NCI-H2196 treated with DMSO at 0.1 percent for 48 hours (cell line): ENCODE measurements around the gene PAFAH1B2.
A peak's percentile ranks its signal among the peaks of the same experiment; 100 is the strongest.
"Not testable (repeated sequence)": the region's sequence is repeated elsewhere in the genome, so short reads cannot be mapped to it uniquely, and the experiment has no call there.

Experiments
- DNase-seq: peaks from one replicate; lab custom pipeline; 2025; ENCODE audit not compliant: unreplicated experiment; lab: John Stamatoyannopoulos, UW

Gene PAFAH1B2

DNA sequence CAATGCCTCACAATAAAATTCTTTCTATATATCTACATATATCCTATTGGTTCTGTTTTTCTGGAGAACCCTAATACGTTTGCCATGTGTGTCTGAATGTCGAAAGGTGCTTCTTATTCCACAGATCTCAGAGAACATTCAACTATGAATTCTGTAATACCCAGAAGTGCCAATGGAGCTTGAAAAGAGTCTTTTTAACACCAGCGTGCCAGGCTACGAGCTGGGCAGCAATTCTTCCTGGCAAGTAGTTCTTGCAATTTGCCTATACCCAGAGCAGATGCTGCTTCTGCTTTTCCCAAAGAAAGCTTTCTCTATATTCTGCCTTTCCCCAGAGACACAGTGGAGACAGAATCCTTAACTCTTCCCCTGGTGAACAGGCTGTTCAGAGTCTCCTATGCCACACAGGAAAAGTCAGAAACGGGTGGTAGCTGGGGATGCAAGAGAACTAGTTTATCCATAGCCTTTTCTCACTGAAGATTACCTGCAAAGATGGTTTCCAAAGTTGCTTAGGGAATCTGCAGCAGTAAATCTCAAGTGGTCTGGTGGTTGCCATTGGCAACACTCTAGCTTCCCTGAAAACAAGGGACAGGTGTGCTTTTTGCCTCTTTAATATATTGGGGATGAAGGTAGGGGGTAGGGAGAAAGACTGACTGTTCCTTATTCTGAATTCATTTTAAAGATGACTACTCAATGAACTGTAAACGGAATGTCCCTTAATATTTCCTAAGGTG lies 16.8 kb upstream of the PAFAH1B2 start:
- no peak for DNase-seq

DNA sequence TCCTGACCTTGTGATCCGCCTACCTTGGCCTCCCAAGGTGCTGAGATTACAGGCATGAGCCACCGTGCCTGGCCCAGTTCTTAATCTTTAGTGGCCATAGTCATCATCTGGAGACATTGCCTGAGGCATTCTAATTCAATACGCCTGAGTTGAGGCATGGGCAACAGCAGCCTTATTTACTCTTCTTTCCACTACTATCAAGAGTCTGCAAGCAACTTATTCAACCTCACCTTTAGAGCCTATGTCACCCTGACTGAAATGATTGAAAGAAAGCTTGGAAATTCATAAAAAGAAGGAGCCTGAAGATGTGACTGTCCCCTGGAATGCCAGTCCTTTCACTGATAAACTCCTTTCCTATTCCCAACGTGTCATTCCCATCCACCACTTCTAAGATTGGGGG lies 15.8 kb upstream of the PAFAH1B2 start:
- no peak for DNase-seq

DNA sequence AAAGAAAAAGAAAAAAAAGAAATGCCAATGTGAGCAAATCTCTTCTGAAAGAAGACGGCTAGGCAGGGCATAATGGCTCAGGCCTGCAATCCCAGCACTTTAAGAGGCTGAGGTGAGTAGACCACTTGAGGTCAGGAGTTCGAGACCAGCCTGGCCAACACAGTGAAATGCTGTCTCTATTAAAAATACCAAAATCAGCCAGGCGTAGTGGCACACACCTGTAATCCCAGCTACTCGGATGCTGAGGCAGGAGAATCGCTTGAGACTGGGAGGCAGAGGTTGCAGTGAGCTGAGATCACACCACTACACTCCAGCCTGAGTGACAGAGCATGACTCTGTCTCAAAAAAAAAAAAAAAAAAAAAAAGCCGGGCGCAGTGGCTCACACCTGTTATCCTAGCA lies 13.7 kb upstream of the PAFAH1B2 start:
- not testable (repeated sequence) for DNase-seq

DNA sequence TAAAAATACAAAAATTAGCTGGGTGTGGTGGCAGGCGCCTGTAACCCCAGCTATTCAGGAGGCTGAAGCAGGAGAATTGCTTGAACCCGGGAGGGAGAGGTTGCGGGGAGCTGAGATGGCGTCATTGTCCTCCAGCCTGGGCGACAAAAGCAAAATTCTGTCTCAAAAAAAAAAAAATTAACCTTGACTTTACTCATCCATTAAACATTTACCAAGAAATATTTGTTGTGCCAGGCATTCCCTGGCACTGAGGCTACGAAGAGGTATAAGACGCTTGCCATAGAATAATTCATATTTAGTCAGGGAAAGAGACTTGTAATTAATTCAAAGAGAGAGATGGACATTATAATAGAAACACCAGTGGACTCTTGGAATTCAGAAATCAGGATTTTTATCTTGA lies 13.2 kb upstream of the PAFAH1B2 start:
- no peak for DNase-seq

DNA sequence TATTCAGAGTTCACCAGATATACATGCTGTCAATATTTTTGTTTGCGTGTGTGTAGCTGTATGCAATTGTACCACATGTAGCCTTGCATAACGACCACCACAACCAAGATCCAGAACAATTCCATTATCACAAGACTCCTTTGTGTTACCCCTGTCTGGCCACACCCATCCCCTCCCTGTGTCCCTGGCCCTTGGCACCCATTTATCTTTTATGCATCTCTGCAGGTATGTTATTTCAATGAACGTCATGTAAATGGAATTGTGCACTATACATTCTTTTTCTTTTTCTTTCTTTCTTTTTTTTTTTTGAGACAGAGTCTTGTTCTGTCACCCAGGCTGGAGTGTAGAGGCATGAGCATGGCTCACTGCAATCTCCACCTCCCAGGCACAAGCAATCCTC lies 9.7 kb upstream of the PAFAH1B2 start:
- no peak for DNase-seq

DNA sequence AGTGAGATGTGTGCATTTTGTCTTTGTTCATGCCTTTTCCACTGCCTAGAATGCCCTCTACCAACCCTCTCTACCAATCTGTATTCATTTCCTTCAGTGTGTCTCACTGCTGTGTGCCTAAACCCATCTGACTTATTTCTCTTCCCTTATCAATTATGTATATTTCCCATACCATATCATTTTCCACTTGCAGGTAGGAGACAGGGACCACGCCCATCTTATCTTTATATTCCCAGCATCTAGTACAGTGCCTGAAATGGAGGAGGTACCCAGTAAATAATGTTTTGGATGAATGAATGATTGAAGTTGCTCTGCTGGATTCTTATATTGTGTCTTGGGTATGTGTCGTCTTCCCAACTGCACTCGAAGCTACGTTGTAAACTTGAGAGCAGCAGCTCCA lies 9.1 kb upstream of the PAFAH1B2 start:
- DNase-seq = not testable (repeated sequence)

DNA sequence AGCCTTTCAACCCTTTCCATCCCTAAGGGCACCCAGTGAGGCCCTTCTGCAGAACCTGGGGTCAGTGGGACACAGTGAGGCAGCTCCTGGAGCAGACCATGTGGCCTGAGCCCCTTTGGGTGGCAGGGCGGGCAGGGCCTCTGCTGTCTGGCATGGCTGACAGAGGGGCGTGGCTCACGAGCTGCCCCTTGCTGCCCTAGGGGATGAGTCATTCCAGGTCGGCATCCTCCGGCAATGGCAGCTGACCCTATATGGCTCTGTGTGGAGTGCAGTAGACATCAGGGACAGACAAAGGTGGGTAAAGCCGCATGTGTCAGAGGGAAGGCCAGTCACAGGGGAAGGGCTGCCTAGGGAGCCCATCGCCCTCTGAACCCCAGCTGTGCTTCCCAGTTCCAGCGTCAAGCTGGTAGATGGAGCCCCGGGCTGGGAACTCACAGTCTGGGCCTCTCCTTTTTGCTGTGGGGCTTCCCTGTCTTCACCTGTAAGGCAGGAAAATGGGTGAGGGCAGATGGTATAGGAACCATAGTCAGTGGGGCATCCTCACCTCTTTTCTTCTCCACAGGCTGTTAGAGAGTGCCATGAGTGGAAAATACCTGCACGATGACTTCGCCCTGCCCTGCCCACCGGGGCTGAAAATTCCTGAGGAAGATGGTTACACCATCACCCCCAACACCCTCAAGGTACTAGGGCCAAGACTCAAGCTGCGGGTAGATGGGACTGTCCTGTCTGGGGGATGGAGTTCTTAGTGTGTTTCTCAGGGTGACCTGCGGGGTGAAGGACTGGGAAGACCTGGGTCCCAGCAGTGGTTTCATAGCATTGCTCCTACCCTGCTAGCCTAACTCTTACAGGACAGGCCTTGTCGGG lies 6.6 kb upstream of the PAFAH1B2 start:
- not testable (repeated sequence) for DNase-seq

DNA sequence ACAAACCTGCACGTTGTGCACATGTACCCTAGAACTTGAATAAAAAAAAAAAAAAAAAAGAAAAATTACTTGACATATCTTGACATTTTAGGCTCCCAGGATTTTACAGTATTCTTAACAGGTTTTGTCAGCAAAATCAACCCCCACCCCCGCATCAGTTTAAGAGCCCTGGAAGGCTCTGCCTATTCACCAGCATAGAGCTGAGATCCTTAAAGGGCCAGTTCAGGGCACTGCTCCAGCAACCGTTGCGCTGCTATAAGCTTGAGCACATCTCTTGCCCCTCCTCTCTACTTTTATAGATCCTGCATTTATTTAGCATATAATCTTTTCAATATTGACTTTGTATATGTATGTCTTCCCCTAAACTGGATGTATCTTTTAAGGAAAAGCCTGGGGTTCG lies 697 bp upstream of the PAFAH1B2 start:
- peak; percentile 35 for DNase-seq

DNA sequence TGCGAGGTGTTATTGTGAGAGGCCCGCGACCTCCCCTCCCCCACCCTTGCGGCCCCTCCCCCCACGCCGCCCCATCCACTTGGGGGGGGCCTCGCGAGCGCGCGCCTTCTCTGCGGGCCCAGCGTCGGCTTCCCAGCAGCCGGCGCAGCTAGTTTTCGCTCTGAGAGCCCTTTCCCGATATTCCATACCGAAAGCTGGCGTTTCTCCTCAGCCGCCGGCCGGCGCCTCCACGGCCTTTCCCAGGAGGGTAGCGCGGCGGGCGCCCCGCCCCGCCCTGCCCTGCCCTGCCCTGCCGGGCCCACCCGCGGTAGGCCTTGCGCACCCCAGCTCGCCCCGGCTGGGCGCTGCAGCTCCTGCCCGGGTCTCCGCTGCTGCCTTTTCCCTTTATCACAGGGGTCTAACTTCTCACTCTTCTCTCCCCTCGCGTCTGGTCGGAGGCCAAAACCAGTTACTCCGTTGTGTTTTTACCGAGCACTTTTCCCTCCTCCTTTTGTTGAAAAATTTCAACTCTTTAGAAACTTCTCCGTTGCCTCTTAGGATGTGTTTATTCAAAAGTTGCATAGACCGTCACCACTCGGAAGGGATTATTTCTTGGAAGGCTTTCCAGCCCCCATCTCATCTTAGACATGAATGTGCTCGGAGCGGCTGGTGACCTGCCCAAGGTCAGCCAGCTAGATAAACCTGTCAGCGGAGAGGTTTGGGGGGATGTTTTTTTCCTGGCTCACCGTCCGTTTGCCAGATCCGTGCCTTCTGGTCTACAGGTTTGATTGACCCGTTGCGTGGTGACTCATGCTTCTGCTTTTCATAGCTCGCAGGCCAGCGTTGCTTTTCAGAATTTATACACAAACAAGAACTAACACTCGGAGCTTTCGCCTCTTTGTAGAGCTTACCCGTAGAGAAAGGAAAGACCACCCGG lies 648 bp downstream of the PAFAH1B2 start:
- no peak for DNase-seq

DNA sequence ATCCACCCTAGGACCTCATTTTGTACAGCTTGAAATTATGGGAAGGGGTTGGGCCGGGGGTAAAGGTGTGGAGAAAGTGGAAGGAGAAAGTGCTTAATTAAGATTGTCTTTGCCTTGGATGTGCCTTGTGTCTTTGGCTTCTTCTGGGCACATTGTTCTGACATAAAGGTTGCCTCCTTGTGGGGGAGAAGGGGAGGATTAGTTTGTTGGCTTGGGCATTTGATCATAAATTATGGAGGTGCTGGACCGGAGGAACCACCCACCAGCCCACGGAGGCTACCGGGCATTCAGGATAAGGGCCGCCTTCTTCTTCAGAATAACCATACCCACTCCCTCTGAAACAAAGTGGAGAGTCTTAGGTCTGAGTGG lies 1.3 kb downstream of the PAFAH1B2 start:
- DNase-seq = no peak

DNA sequence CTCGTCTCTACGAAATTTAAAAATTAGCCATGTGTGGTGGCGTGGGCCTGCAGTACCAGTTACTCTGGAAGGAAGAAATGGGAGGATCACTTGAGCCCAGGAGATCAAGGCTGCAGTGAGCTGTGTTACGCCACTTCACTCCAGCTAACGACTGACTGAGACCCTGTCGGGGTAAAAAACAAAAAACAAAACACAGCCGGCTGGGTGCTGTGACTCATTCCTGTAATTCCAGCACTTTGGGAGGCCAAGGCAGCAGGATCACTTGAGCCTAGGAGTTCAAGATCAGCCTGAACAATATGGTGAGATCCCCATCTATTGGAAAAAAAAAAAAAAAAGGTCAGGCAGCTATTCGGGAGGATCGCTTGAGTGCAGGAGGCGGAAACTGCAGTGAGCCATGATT lies 2.4 kb downstream of the PAFAH1B2 start:
- DNase-seq = no peak

DNA sequence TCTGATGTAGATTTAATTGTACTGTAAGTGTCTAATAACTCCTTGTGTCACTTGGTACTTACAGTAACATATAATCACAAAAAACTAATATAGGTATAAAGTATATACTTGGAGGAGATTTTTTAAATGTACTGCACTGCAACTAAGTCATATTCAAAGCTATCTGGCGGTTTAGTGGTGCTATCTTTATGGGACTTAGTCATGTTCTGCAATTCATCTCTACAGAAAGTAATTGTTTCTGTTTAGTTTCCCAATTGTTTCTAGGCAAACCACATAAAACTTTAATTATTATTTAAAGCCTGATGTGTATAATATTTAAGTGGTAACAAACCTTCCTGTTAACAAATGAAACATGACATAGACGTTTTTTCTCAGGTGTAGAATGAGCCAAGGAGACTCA lies 8.0 kb downstream of the PAFAH1B2 start:
- DNase-seq = no peak

DNA sequence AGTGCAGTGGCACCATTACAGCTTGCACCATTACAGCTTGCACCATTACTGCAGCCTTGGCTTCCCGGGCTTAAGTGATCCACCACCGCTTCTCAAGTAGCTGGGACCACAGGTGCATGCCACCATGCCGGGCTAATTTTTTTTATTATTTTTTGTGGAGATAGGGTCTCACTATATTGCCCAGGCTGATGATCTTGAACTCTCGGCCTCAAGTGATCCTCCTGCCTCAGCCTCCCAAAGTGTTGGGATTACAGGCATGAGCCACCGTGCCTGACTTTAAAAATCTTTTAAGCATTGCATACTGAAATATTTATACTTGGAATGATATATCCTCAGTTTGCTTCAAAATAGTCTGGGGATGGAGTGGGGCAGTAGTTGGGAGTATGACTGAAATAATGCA lies 10.4 kb downstream of the PAFAH1B2 start:
- no peak for DNase-seq

DNA sequence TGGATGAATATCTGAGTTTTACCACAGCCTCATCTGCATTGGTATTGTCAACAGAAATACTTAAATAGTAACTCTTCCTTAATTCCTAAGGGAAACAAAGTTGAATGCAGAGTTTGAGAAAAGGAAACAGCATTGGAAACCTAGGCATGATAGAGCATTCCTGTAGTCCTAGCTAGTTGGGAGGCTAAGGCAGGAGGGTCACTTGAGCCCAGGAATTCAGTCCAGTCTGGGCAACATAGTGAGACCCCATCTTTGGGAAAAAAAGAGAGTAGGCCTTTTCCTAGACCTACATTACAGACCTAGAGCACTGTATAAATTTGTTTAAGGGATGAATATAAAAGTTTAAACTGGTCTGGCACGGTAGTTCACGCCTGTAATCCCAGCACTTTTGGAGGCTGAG lies 13.4 kb downstream of the PAFAH1B2 start:
- no peak for DNase-seq

DNA sequence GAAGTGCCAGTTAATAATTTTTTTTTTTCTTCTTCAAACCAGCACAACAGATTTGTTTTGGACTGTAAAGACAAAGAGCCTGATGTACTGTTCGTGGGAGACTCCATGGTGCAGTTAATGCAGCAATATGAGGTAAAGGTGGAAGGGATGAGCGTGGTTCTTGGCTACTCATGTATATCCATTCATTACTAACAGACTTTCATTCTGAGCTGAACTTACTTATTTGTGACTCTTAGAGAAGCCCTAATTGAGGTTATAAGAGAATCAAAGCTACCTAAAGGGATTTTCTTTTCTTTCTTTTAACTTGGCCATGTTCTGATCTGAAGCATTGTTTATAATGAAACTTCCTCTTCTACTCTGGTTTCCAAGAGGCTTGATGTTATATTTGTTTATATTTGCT lies 15.8 kb downstream of the PAFAH1B2 start:
- DNase-seq = no peak

DNA sequence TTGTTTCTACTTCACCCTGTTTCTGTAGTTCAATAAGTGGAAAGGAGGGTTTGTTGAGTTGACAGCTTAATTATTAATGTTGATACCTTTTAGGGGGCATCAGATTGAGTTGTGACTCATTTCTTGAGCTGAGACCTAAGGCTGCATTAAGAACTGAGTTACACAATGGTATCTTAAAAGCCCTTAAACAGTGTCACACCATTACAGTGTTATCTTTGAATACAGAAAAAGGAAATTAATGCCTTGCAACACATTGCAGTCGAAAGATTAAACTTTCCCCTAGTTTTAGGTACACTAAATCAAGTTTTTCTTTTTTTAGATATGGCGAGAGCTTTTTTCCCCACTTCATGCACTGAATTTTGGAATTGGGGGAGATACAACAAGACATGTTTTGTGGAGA lies 16.7 kb downstream of the PAFAH1B2 start:
- DNase-seq = no peak

DNA sequence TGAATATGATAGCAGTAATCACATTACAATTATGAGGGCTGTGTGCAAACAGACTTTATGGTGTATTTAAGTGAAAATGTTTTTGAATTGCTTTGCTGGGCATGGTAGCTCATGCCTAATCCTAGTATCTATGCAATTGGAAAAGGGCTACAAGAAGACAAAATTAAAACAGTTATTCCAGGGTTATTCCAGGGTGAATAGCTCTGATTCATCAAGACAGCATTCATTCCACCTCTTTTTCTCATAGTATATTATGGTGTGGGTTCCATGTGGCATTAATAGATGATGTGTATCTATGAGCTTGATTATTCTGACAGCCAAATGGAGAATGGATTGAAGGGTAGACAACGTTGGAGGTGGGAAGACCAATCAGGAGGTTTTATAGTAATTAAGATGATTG lies 22.4 kb downstream of the PAFAH1B2 start:
- DNase-seq = no peak

DNA sequence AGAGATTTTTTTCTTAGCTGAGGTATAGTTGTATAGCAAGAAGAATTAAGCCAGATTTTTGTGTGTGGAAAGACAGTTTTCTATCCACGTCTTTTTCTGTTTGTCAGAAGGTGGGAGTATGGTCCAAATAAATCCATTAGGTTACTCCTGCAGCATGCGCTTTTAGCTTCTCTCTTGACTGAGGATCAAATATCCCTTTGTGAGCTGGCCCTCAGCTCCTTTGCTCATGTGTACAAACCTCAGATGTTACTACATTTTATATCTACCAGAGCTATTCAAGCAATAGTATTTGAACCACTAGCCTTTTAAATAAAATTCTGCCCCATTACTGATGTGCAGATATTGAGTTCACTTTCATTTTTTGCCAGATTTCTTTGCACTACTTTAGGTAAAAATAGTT lies 25.6 kb downstream of the PAFAH1B2 start:
- DNase-seq = no peak

DNA sequence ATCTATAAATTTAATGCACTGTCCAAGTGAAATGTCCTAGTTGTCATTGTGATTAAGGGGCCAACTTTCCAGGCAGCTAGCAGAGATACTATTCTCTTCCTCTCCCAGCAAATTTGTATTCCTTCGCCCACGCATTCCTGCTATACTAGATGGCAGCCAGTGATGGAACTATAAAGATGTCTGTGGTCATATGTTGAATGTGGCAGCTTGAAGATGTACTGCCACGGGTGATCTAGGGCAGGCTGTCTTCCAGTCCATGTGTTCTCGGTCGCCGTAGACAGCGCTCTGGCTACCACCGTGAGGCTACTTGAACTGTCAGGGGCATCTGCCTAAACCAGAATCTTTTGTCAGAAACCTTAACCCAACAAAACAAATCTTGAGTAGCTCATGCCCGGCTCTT lies 26.1 kb downstream of the PAFAH1B2 start:
- DNase-seq = no peak

DNA sequence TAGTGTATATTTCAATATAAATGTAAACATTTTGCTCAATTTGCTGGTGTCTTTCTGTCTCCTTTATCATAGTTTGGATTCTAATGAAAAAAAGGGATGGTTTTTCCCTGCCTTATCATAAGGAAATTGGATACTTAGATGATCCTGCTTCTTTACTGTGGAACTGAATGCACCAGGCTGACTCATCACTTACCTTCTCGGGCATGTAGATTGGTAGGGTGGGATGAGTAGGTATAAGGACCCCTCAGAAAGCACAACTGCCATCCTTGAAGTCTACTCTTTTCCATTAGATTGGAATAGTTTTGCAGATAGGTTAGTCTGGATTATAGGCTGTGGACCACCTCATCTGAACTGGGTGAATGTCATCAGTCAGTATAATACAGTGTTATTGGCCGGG lies 26.9 kb downstream of the PAFAH1B2 start:
- no peak for DNase-seq

DNA sequence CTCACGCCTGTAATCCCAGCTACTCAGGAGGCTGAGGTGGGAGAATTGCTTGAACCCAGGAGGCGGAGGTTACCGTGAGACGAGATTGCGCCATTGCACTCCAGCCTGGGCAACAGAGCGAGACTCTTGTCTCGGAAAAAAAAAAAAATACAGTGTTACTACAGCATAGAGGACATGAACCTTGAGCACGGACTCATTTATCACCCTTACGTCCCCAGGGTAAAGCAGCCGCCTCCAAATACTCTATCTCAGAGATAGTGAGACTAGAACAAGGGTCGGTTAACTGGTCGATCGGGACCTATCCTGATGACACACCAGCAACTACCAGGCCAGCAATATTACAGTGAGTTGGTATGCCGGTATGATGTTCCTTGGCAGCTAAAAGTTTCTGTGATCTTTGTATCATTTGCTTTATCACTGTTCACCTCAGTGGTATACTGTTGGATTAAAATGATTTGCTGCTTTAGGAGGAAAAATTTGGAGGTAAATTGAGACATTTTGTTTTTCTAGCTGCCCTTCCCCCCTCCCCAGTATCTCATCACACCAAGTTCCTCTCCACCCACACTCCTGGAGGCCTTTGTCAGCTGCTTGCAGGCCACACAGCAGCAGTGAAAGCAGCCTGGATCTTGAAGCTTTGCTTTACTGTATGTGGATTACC lies 27.4 kb downstream of the PAFAH1B2 start:
- DNase-seq = no peak
